ENCODE results near the gene METTL5.

Gene METTL5

GRCh38 chr2:169796441-169796840, 28.3 kb downstream of the METTL5 start:
- H3K27ac ChIP-seq (ENCODE audit: poor library complexity, severe bottlenecking) = no peak overlapping the region
- no peaks in the 10 kb centered on the region for H3K27me3 ChIP-seq (ENCODE audit: insufficient read depth, poor library complexity, severe bottlenecking)
- no peaks in the 10 kb centered on the region for H3K9me3 ChIP-seq (ENCODE audit: severe bottlenecking)
- H3K4me1 ChIP-seq (ENCODE audit: insufficient read depth, poor library complexity, severe bottlenecking) = peaks cover 9% of the 10 kb centered on the region
- no peak overlapping the region for H3K4me3 ChIP-seq (ENCODE audit: severe bottlenecking)
- no peak for TF ChIP-seq CTCF (IDR thresholded peaks at IDR 0.05; ENCODE audit: poor library complexity, severe bottlenecking)
- no peak for ATAC-seq (ENCODE audit: low read depth)
- DNase-seq (ENCODE audit: low spot score) = no peak
- H3K36me3 ChIP-seq (ENCODE audit: low read depth) = peaks cover 10% of the 10 kb centered on the region

GRCh38 chr2:169795181-169795580, 29.5 kb downstream of the METTL5 start:
- Histone ChIP-seq H3K27me3 (ENCODE audit: insufficient read depth, poor library complexity, severe bottlenecking) (no peaks in the 10 kb centered on the region), H3K36me3 (ENCODE audit: low read depth) (no peaks in the 10 kb centered on the region; the same call in 1 of the 2 replicates), H3K4me1 (ENCODE audit: insufficient read depth, poor library complexity, severe bottlenecking) (peaks cover 3% of the 10 kb centered on the region), H3K9me3 (ENCODE audit: severe bottlenecking) (no peaks in the 10 kb centered on the region), H3K27ac (ENCODE audit: poor library complexity, severe bottlenecking) (no peak overlapping the region), H3K4me3 (ENCODE audit: severe bottlenecking) (no peak overlapping the region)
- ATAC-seq (ENCODE audit: low read depth) (no peak), DNase-seq (ENCODE audit: low spot score) (no peak)
- no peak for TF ChIP-seq CTCF (IDR thresholded peaks at IDR 0.05; ENCODE audit: poor library complexity, severe bottlenecking)

GRCh38 chr2:169790581-169790980, 34.1 kb downstream of the METTL5 start:
- no peak for TF ChIP-seq CTCF (IDR thresholded peaks at IDR 0.05; ENCODE audit: poor library complexity, severe bottlenecking)
- no peak for DNase-seq (ENCODE audit: low spot score)
- no peak for ATAC-seq (ENCODE audit: low read depth)
- Histone ChIP-seq H3K4me3 (ENCODE audit: severe bottlenecking) (no peak overlapping the region), H3K36me3 (ENCODE audit: low read depth) (no peaks in the 10 kb centered on the region), H3K27ac (ENCODE audit: poor library complexity, severe bottlenecking) (no peak overlapping the region), H3K9me3 (ENCODE audit: severe bottlenecking) (no peaks in the 10 kb centered on the region), H3K27me3 (ENCODE audit: insufficient read depth, poor library complexity, severe bottlenecking) (no peaks in the 10 kb centered on the region), H3K4me1 (ENCODE audit: insufficient read depth, poor library complexity, severe bottlenecking) (no peaks in the 10 kb centered on the region)

- Histone ChIP-seq H3K36me3 (ENCODE audit: low read depth) (no peaks in the 10 kb centered on the region), H3K4me3 (ENCODE audit: severe bottlenecking) (no peak overlapping the region), H3K4me1 (ENCODE audit: insufficient read depth, poor library complexity, severe bottlenecking) (no peaks in the 10 kb centered on the region), H3K27me3 (ENCODE audit: insufficient read depth, poor library complexity, severe bottlenecking) (no peaks in the 10 kb centered on the region), H3K27ac (ENCODE audit: poor library complexity, severe bottlenecking) (no peak overlapping the region), H3K9me3 (ENCODE audit: severe bottlenecking) (no peaks in the 10 kb centered on the region)
- ATAC-seq (ENCODE audit: low read depth) = no peak
- no peak for DNase-seq (ENCODE audit: low spot score)
- TF ChIP-seq CTCF (IDR thresholded peaks at IDR 0.05; ENCODE audit: poor library complexity, severe bottlenecking) = no peak
Measured at GRCh38 chr2:169782513-169782912, 42.2 kb downstream of the METTL5 start.

GRCh38 chr2:169781249-169782013, 43.3 kb downstream of the METTL5 start:
- no peak overlapping the region for H3K27ac ChIP-seq (ENCODE audit: poor library complexity, severe bottlenecking)
- no peak for TF ChIP-seq CTCF (IDR thresholded peaks at IDR 0.05; ENCODE audit: poor library complexity, severe bottlenecking)
- H3K4me1 ChIP-seq (ENCODE audit: insufficient read depth, poor library complexity, severe bottlenecking) = no peaks in the 10 kb centered on the region
- H3K4me3 ChIP-seq (ENCODE audit: severe bottlenecking) = no peak overlapping the region
- H3K27me3 ChIP-seq (ENCODE audit: insufficient read depth, poor library complexity, severe bottlenecking) = no peaks in the 10 kb centered on the region
- ATAC-seq (ENCODE audit: low read depth) (no peak), DNase-seq (ENCODE audit: low spot score) (no peak)
- no peaks in the 10 kb centered on the region for H3K9me3 ChIP-seq (ENCODE audit: severe bottlenecking)
- no peaks in the 10 kb centered on the region for H3K36me3 ChIP-seq (ENCODE audit: low read depth)
